Smooth muscle cell (in vitro differentiated cells): Measurements from ENCODE around the gene HMGB1. TPM values are rescaled to one million over a fixed set of nuclear protein-coding genes. Genes with fewer than 3 reads are reported as not detected.

Experiments
- DNase-seq: peaks from one replicate; lab custom pipeline; 2025; ENCODE audit not compliant: unreplicated experiment; lab: John Stamatoyannopoulos, UW
- H2AFZ ChIP-seq: fragments of 200-600 bp; sonication (generic); 2 replicates; pipeline ENCODE4 v1.6.0; 2016; ENCODE audit warnings: antibody characterized with exemption, low read depth, mild to moderate bottlenecking
- H3F3A ChIP-seq: fragments of 200-600 bp; sonication (generic); 2 replicates; pipeline ENCODE4 v1.6.0; 2017; ENCODE audit warnings: antibody characterized with exemption, low read depth
- H3K27ac ChIP-seq: fragments of 200-600 bp; sonication (generic); 2 replicates; pipeline ENCODE4 v1.5.1; 2016; ENCODE audit warnings: low read depth, mild to moderate bottlenecking
- H3K27me3 ChIP-seq: fragments of 200-600 bp; sonication (generic); 2 replicates; pipeline ENCODE4 v1.6.1; 2016; ENCODE audit warnings: low read depth, mild to moderate bottlenecking
- H3K36me3 ChIP-seq: fragments of 200-600 bp; sonication (generic); 2 replicates; pipeline ENCODE4 v1.5.1; 2016; ENCODE audit warnings: low read depth
- H3K4me1 ChIP-seq: fragments of 200-600 bp; sonication (generic); 2 replicates; pipeline ENCODE4 v1.5.1; 2016; ENCODE audit warnings: low read depth
- H3K4me2 ChIP-seq: fragments of 200-600 bp; sonication (generic); 2 replicates; pipeline ENCODE4 v1.6.0; 2016; ENCODE audit warnings: mild to moderate bottlenecking
- H3K4me3 ChIP-seq: fragments of 200-600 bp; sonication (generic); 2 replicates; pipeline ENCODE4 v1.5.1; 2016; ENCODE audit warnings: mild to moderate bottlenecking
- H3K79me2 ChIP-seq: fragments of 200-600 bp; sonication (generic); 2 replicates; pipeline ENCODE4 v1.6.0; 2016; ENCODE audit warnings: low read depth, mild to moderate bottlenecking
- H3K9ac ChIP-seq: fragments of 200-600 bp; sonication (generic); 2 replicates; pipeline ENCODE4 v1.6.0; 2016; ENCODE audit warnings: low read depth
- H3K9me3 ChIP-seq: fragments of 200-600 bp; sonication (generic); replicated peaks from 2 replicates; pipeline ENCODE4 v1.5.1; 2016; ENCODE audit warnings: low read depth
- H4K20me1 ChIP-seq: fragments of 200-600 bp; sonication (generic); 2 replicates; pipeline ENCODE4 v1.6.0; 2016; ENCODE audit warnings: low read depth
- WGBS: methylation state at CpG from one replicate; pipeline ENCODE4 v1.1.7; 2016; ENCODE audit warnings: low lambda C conversion rate; 5-methylcytosine and 5-hydroxymethylcytosine counted together
- polyA plus RNA-seq: library from polyadenylated mRNA; unstranded; fragments of >200 nt; fragmentation: Nextera tagmentation; extraction: Ambion mirVana; gene quantifications from 2 replicates; pipeline ENCODE4 v1.2.1, GENCODE V29; 2016
- total RNA-seq: library from RNA; depleted of rRNA; stranded (reverse); fragments of >200 nt; gene quantifications from 2 replicates; pipeline ENCODE4 v1.2.3, GENCODE V29; 2014
- TF ChIP-seq, protein P1 (sequence below): fragments of 200-600 bp; sonication (generic); IDR thresholded peaks from 2 replicates; pipeline ENCODE4 v1.5.1; 2017; ENCODE audit warnings: borderline replicate concordance, mild to moderate bottlenecking, antibody characterized with exemption; ENCODE audit not compliant: insufficient read depth, poor library complexity, severe bottlenecking

The HMGB1 gene
- total RNA-seq (570 and 581 TPM in 2 replicates), polyA plus RNA-seq (603 and 627 TPM in 2 replicates)

GRCh38 chr13:30465593-30466357, at the start of gene HMGB1:
Gene HMGB1, minus strand, starts transcription at chr13:30465936. Its CDS starts 2,256 bp downstream, at chr13:30463680.
- WGBS = under 1% methylated on average over 48 of the region's 57 CpGs

GRCh38 chr13:30510811-30511371, 45.2 kb upstream of the HMGB1 start:
- H4K20me1 ChIP-seq = no peaks in the 10 kb centered on the region
- no peak overlapping the region for H3K9ac ChIP-seq
- H3K27me3 ChIP-seq = no peaks in the 10 kb centered on the region
- TF ChIP-seq, protein P1, sequence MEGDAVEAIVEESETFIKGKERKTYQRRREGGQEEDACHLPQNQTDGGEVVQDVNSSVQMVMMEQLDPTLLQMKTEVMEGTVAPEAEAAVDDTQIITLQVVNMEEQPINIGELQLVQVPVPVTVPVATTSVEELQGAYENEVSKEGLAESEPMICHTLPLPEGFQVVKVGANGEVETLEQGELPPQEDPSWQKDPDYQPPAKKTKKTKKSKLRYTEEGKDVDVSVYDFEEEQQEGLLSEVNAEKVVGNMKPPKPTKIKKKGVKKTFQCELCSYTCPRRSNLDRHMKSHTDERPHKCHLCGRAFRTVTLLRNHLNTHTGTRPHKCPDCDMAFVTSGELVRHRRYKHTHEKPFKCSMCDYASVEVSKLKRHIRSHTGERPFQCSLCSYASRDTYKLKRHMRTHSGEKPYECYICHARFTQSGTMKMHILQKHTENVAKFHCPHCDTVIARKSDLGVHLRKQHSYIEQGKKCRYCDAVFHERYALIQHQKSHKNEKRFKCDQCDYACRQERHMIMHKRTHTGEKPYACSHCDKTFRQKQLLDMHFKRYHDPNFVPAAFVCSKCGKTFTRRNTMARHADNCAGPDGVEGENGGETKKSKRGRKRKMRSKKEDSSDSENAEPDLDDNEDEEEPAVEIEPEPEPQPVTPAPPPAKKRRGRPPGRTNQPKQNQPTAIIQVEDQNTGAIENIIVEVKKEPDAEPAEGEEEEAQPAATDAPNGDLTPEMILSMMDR = no peak
- no peaks in the 10 kb centered on the region for H3K36me3 ChIP-seq
- no peak overlapping the region for H2AFZ ChIP-seq
- H3K4me1 ChIP-seq = no peaks in the 10 kb centered on the region
- no peaks in the 10 kb centered on the region for H3K79me2 ChIP-seq
- H3K9me3 ChIP-seq = no peaks in the 10 kb centered on the region
- WGBS = 66% methylated on average over 4 of the region's 4 CpGs
- H3K4me3 ChIP-seq = no peak overlapping the region
- no peaks in the 10 kb centered on the region for H3F3A ChIP-seq
- no peak for DNase-seq
- no peak overlapping the region for H3K27ac ChIP-seq
- no peak overlapping the region for H3K4me2 ChIP-seq

More at GRCh38 chr13:30465593-30466357, at the start of gene HMGB1:
- Histone ChIP-seq H2AFZ (no peak within 1 kb of the TSS), H4K20me1 (peaks cover 6% of the 10 kb centered on the region), H3K4me2 (peak within 1 kb of the TSS; percentile 87), H3K9me3 (no peaks in the 10 kb centered on the region), H3K27me3 (no peaks in the 10 kb centered on the region), H3K9ac (peak within 1 kb of the TSS; percentile 92), H3F3A (peaks cover 15% of the 10 kb centered on the region), H3K4me1 (peaks cover 20% of the 10 kb centered on the region), H3K36me3 (peaks cover 4% of the 10 kb centered on the region), H3K4me3 (peak within 1 kb of the TSS; percentile 88), H3K27ac (peak within 1 kb of the TSS; percentile 96), H3K79me2 (peaks cover 27% of the 10 kb centered on the region)
- TF ChIP-seq, protein P1 = no peak
- peak; percentile 80 for DNase-seq

GRCh38 chr13:30510091-30510490, 44.4 kb upstream of the HMGB1 start:
- H3K4me2 ChIP-seq = no peak overlapping the region
- H3K9me3 ChIP-seq = no peaks in the 10 kb centered on the region
- no peak for DNase-seq
- H3K9ac ChIP-seq = no peak overlapping the region
- H3K79me2 ChIP-seq = no peaks in the 10 kb centered on the region
- H4K20me1 ChIP-seq = no peaks in the 10 kb centered on the region
- no peaks in the 10 kb centered on the region for H3F3A ChIP-seq
- H2AFZ ChIP-seq = no peak overlapping the region
- TF ChIP-seq, protein P1 = no peak
- 92% methylated on average over 4 of the region's 4 CpGs for WGBS
- H3K27ac ChIP-seq = no peak overlapping the region
- no peaks in the 10 kb centered on the region for H3K4me1 ChIP-seq
- H3K27me3 ChIP-seq = no peaks in the 10 kb centered on the region
- H3K36me3 ChIP-seq = no peaks in the 10 kb centered on the region
- no peak overlapping the region for H3K4me3 ChIP-seq
